ENCODE results near the gene DRAM1. TPM values are rescaled to one million over a fixed set of nuclear protein-coding genes. Genes with fewer than 3 reads are reported as not detected.
"Not testable (repeated sequence)": the region's sequence is repeated elsewhere in the genome, so short reads cannot be mapped to it uniquely, and the experiment has no call there.

The DRAM1 gene
- total and polyA plus RNA-seq, 2 donors (not counting 1 experiment from before 2014, with no cell fraction given) = 2.1 to 10.2 TPM

DNA sequence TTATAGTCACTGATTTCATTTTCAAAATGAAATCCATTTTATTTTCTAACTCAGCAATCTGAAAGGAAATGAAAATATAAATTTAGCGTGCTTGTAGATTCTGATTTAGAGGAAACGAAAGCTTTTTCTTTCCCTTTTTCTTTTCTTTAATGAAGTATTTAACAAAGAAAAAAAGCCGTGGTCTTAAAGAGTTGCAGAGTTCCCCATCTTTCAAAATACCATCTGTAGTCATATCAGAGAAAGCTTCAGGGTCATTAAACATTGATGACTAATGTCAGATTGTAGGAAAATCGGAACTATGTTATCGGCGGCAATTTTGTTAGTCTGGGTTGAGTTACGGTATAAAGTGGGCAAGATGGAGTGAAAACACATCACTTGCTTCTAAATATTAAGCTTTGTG is 32.3 kb downstream of the DRAM1 start:
- TF ChIP-seq CTCF (IDR thresholded peaks at IDR 0.05) = no peak
- TF ChIP-seq EZH2 (IDR thresholded peaks at IDR 0.05; ENCODE audit: borderline replicate concordance, insufficient read depth, low read depth, low read length, poor library complexity, severe bottlenecking) = no peak
- Histone ChIP-seq H3K4me1 (ENCODE audit: control insufficient read depth in 2 of 2, insufficient read depth in 2 of 2, low read length in 2 of 2) (peaks cover 9 to 20% of the 10 kb centered on the region in 2 donors), H3K27ac (ENCODE audit: low read length in 2 of 2) (peak overlapping the region; percentile 42 to 61), H3K4me2 (replicated peaks; ENCODE audit: low read depth, low read length, poor library complexity, severe bottlenecking) (peak overlapping the region; percentile 58), H3K27me3 (replicated peaks in 1 of 4; ENCODE audit: control extremely low read depth in 1 of 4, control insufficient read depth in 3 of 4, insufficient read depth in 4 of 4, low read length in 3 of 4) (no peaks in the 10 kb centered on the region), H4K20me1 (ENCODE audit: control insufficient read depth, insufficient read depth, low read length, poor library complexity, severe bottlenecking) (no peaks in the 10 kb centered on the region), H2AFZ (ENCODE audit: insufficient read depth, low read depth, low read length, poor library complexity, severe bottlenecking) (peak overlapping the region; percentile 40), H3K36me3 (replicated peaks in 1 of 2; ENCODE audit: control extremely low read depth in 1 of 2, control insufficient read depth in 1 of 2, extremely low read depth in 1 of 2, insufficient read depth in 2 of 2, low read length in 1 of 2) (no peaks in the 10 kb centered on the region), H3K79me2 (ENCODE audit: control insufficient read depth, insufficient read depth, low read length) (no peaks in the 10 kb centered on the region), H3K9ac (ENCODE audit: low read length) (peak overlapping the region; percentile 51), H3K4me3 (ENCODE audit: control extremely low read depth in 1 of 5, extremely low read depth in 1 of 5, insufficient read depth in 1 of 5, low read depth in 2 of 5, low read length in 4 of 5) (peak overlapping the region in 4 of 5 experiments; percentile 2 to 55 (median 48)), H3K9me3 (ENCODE audit: control extremely low read depth in 1 of 3, control insufficient read depth in 2 of 3, insufficient read depth in 1 of 3, low read length in 2 of 3) (no peaks in the 10 kb centered on the region)
- CTCF ChIA-PET = interaction anchor here (0.6 to 1.5 kb wide), 3 partner anchors 27 to 833 kb away, joined by 3 read pairs; no protein-coding TSS in a partner anchor
- Mint-ChIP-seq H3K4me1 (peaks cover 35% of the 10 kb centered on the region), H3K27me3 (no peaks in the 10 kb centered on the region), H3K4me3 (peak overlapping the region; percentile 79), H3K27ac (peak overlapping the region; percentile 61), H3K9me3 (ENCODE audit: insufficient read depth) (no peaks in the 10 kb centered on the region)
- POLR2A ChIA-PET = no interaction called here
- intact Hi-C loops (cut with micrococcal nuclease) = no loop called here
- ATAC-seq (ENCODE audit: low read depth) (peak; percentile 33), DNase-seq (peak; percentile 19)
- WGBS (ENCODE audit: insufficient coverage) = no CpG with 5 or more reads among the region's 7 CpGs

GRCh38 chr12:101915841-101916240 is 38.5 kb downstream of the DRAM1 start:
- no peak for DNase-seq
- no peak overlapping the region for H3K4me3 Mint-ChIP-seq
- H3K9me3 Mint-ChIP-seq (ENCODE audit: insufficient read depth) = no peaks in the 10 kb centered on the region
- no peak for ATAC-seq (ENCODE audit: low read depth)
- Histone ChIP-seq H3K4me2 (replicated peaks; ENCODE audit: low read depth, low read length, poor library complexity, severe bottlenecking) (no peak overlapping the region), H2AFZ (ENCODE audit: insufficient read depth, low read depth, low read length, poor library complexity, severe bottlenecking) (no peak overlapping the region), H3K4me1 (ENCODE audit: control insufficient read depth in 2 of 2, insufficient read depth in 2 of 2, low read length in 2 of 2) (peaks cover 10 to 11% of the 10 kb centered on the region in 2 donors), H3K4me3 (ENCODE audit: control extremely low read depth in 1 of 5, extremely low read depth in 1 of 5, insufficient read depth in 1 of 5, low read depth in 2 of 5, low read length in 4 of 5) (no peak overlapping the region), H3K27ac (ENCODE audit: low read length in 2 of 2) (no peak overlapping the region), H3K27me3 (replicated peaks in 1 of 4; ENCODE audit: control extremely low read depth in 1 of 4, control insufficient read depth in 3 of 4, insufficient read depth in 4 of 4, low read length in 3 of 4) (no peaks in the 10 kb centered on the region), H4K20me1 (ENCODE audit: control insufficient read depth, insufficient read depth, low read length, poor library complexity, severe bottlenecking) (no peaks in the 10 kb centered on the region), H3K9ac (ENCODE audit: low read length) (no peak overlapping the region), H3K79me2 (ENCODE audit: control insufficient read depth, insufficient read depth, low read length) (no peaks in the 10 kb centered on the region), H3K36me3 (replicated peaks in 1 of 2; ENCODE audit: control extremely low read depth in 1 of 2, control insufficient read depth in 1 of 2, extremely low read depth in 1 of 2, insufficient read depth in 2 of 2, low read length in 1 of 2) (no peaks in the 10 kb centered on the region), H3K9me3 (ENCODE audit: control extremely low read depth in 1 of 3, control insufficient read depth in 2 of 3, insufficient read depth in 1 of 3, low read length in 2 of 3) (no peaks in the 10 kb centered on the region)
- H3K27ac Mint-ChIP-seq = no peak overlapping the region
- 62% methylated on average over 2 of the region's 5 CpGs for WGBS (ENCODE audit: insufficient coverage)
- no peaks in the 10 kb centered on the region for H3K27me3 Mint-ChIP-seq
- intact Hi-C loops (cut with micrococcal nuclease) = loop anchor here (2.0 to 5.0 kb wide), 2 partner anchors 144 to 205 kb away; partner anchors contain the start of genes NUP37 and PARPBP
- ChIA-PET POLR2A (no interaction called here), CTCF (interaction anchor here (0.6 to 4.4 kb wide), 2 partner anchors 25 to 433 kb away, joined by 3 to 27 read pairs; no protein-coding TSS in a partner anchor)
- TF ChIP-seq EZH2 (IDR thresholded peaks at IDR 0.05; ENCODE audit: borderline replicate concordance, insufficient read depth, low read depth, low read length, poor library complexity, severe bottlenecking) (no peak), CTCF (IDR thresholded peaks at IDR 0.05) (no peak)
- H3K4me1 Mint-ChIP-seq = peaks cover 18% of the 10 kb centered on the region

GRCh38 chr12:101918805-101919204 is 41.4 kb downstream of the DRAM1 start:
- H2AFZ ChIP-seq (ENCODE audit: insufficient read depth, low read depth, low read length, poor library complexity, severe bottlenecking) = peak overlapping the region; percentile 13
- H3K79me2 ChIP-seq (ENCODE audit: control insufficient read depth, insufficient read depth, low read length); H4K20me1 ChIP-seq (ENCODE audit: control insufficient read depth, insufficient read depth, low read length, poor library complexity, severe bottlenecking); H3K4me2 ChIP-seq (replicated peaks; ENCODE audit: low read depth, low read length, poor library complexity, severe bottlenecking); H3K9me3 ChIP-seq (ENCODE audit: control extremely low read depth in 1 of 3, control insufficient read depth in 2 of 3, insufficient read depth in 1 of 3, low read length in 2 of 3); DNase-seq; H3K4me3 ChIP-seq (ENCODE audit: control extremely low read depth in 1 of 5, extremely low read depth in 1 of 5, insufficient read depth in 1 of 5, low read depth in 2 of 5, low read length in 4 of 5); H3K27me3 Mint-ChIP-seq; H3K9me3 Mint-ChIP-seq (ENCODE audit: insufficient read depth); H3K4me3 Mint-ChIP-seq; H3K36me3 ChIP-seq (replicated peaks in 1 of 2; ENCODE audit: control extremely low read depth in 1 of 2, control insufficient read depth in 1 of 2, extremely low read depth in 1 of 2, insufficient read depth in 2 of 2, low read length in 1 of 2); H3K9ac ChIP-seq (ENCODE audit: low read length); H3K27ac ChIP-seq (ENCODE audit: low read length in 2 of 2); POLR2A ChIA-PET; H3K27ac Mint-ChIP-seq; ATAC-seq (ENCODE audit: low read depth); H3K27me3 ChIP-seq (replicated peaks in 1 of 4; ENCODE audit: control extremely low read depth in 1 of 4, control insufficient read depth in 3 of 4, insufficient read depth in 4 of 4, low read length in 3 of 4): not testable (repeated sequence)
- H3K4me1 ChIP-seq (ENCODE audit: control insufficient read depth in 2 of 2, insufficient read depth in 2 of 2, low read length in 2 of 2) = peaks cover 10 to 13% of the 10 kb centered on the region in 2 donors
- WGBS (ENCODE audit: insufficient coverage) = no CpG with 5 or more reads among the region's 4 CpGs
- CTCF ChIA-PET = interaction anchor here (0.7 to 6.0 kb wide), 11 partner anchors 13 to 893 kb away, joined by 3 to 89 read pairs (median 7); no protein-coding TSS in a partner anchor
- intact Hi-C loops (cut with micrococcal nuclease) = loop anchor here (5.0 kb wide), 1 partner anchor 147 kb away; no protein-coding TSS in a partner anchor
- H3K4me1 Mint-ChIP-seq = peaks cover 19% of the 10 kb centered on the region

All from B cell (primary cell).